Adrenal gland (tissue), 12 donors: ENCODE data around the gene CDH20. TPM values are rescaled to one million over a fixed set of nuclear protein-coding genes. Genes with fewer than 3 reads are reported as not detected.

Experiments used
- DNase-seq, 7 donors: peaks; one replicate each; pipeline ENCODE4 v3.0.0-alpha.2; 2019 to 2020
- H3K27ac ChIP-seq, 5 donors: fragments of 200-600 bp; sonication (generic) in 4 of 5; 1 replicate in 3 of 5; 2 replicates in 2 of 5; pipeline versions ENCODE4 v1.5.1 to v1.8.0; 2016 to 2020; ENCODE audit warnings: mild to moderate bottlenecking in 1 of 5
- H3K27me3 ChIP-seq: fragments of 200-600 bp; 2 replicates; pipeline ENCODE4 v1.8.0; 2021
- H3K36me3 ChIP-seq, 2 donors: fragments of 200-600 bp; replicated peaks in 1 of 2; 1 replicate in 1 of 2; 2 replicates in 1 of 2; pipeline versions ENCODE4 v1.5.1 to v1.8.0; 2018 to 2022
- H3K4me1 ChIP-seq, 2 donors: fragments of 200-600 bp; replicated peaks in 1 of 2; 1 replicate in 1 of 2; 2 replicates in 1 of 2; pipeline versions ENCODE4 v1.5.1 to v1.8.0; 2018 to 2021
- H3K4me3 ChIP-seq, 4 donors: fragments of 200-600 bp; sonication (generic) in 3 of 4; one replicate each; pipeline ENCODE4 v1.5.1; 2016 to 2018
- H3K9me3 ChIP-seq, 3 donors: fragments of 200-600 bp; sonication (generic) in 1 of 3; replicated peaks in 1 of 3; 1 replicate in 2 of 3; 2 replicates in 1 of 3; pipeline versions ENCODE4 v1.5.1 to v1.8.0; 2016 to 2021
- POLR2A ChIP-seq, 2 donors: fragments of 450-650 bp; IDR thresholded peaks; one replicate each; pipeline ENCODE4 v1.6.1; 2017; ENCODE audit warnings: antibody characterized with exemption in 2 of 2, mild to moderate bottlenecking in 2 of 2, moderate library complexity in 1 of 2
- WGBS, 4 donors: extraction: QIAGEN DNeasy Blood & Tissue Kit in 2 of 4; methylation state at CpG; one replicate each; pipeline versions ENCODE4 v1.1.5 to v1.1.7; 2013 to 2017; 5-methylcytosine and 5-hydroxymethylcytosine counted together
- intact Hi-C, 2 donors: fragments of 100-400 bp; cut with DNase I; formaldehyde crosslinking; loops; one replicate each; pipeline versions ENCODE4 v1.14.1 to v1.15.0; 2022 to 2023
- polyA plus RNA-seq, 3 donors: library from polyadenylated mRNA; stranded (reverse); fragments of 200-250 nt in 2 of 3; fragments of 350-450 nt in 1 of 3; fragmentation: Illumina TruSeq in 1 of 3; extraction: RNeasy Lipid Tissue Mini Kit (QIAGEN cat#74804) in 1 of 3; gene quantifications; one replicate each; pipeline ENCODE4 v1.2.3, GENCODE V29; 2013 to 2014
- total RNA-seq, 9 donors: library from RNA; depleted of rRNA in 4 of 9; stranded (reverse); fragments of >200 nt in 4 of 9; fragments of 120-200 nt in 1 of 9; fragmentation: NEBNext Ultra II Directional in 1 of 9; extraction: Animal tissue kit (Norgen Biotek cat#: 25700) in 1 of 9; gene quantifications; one replicate each; pipeline versions ENCODE4 v1.1.0 to v1.2.4, GENCODE V29; 2013 to 2023
- TF ChIP-seq, protein P1 (sequence below), 6 experiments: fragments of 450-650 bp in 4 of 6; fragments of 200-600 bp in 2 of 6; sonication (generic) in 1 of 6; IDR thresholded peaks; 1 replicate in 5 of 6; 2 replicates in 1 of 6; pipeline versions ENCODE4 v1.5.1 to v1.8.0; 2016 to 2021; ENCODE audit warnings: antibody characterized with exemption in 6 of 6, mild to moderate bottlenecking in 2 of 6, moderate library complexity in 1 of 6
- donor health status: healthy with polysubstance abuse.
- donor health status: Bipolar disorder and iron deficiency.
- donor health status: DM: yes; HTN: yes; CAD: no.
- donor health status: DM: no; HTN: no; CAD: no.
- donor health status: DM: no; HTN: no; CAD: no.
- donor health status: DM: yes; HTN: yes; CAD: no.

Gene CDH20
- total and polyA plus RNA-seq, 12 donors, result 0.07 to 11.6 (median 0.29) TPM; not detected in 2

DNA sequence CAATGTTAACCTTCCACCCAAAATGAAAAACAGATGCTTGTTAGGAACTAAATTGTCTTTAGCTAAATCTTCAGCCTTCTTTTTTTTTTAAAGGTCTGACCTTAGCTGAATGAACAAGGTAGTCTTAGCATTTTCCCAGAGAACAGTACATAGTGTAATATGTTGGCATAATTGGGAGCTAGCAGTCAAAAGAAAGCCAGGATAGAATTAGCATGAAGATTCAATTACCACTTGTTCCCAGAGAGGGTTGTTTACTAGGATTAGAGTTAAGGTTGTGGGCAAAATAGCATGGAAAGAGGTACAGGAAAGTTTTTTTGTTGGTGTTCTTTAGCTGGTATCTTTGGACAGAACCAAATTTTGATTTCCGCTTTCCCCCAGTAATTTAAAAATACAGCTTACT lies 6.9 kb downstream of the CDH20 start:
- TF ChIP-seq, protein P1, sequence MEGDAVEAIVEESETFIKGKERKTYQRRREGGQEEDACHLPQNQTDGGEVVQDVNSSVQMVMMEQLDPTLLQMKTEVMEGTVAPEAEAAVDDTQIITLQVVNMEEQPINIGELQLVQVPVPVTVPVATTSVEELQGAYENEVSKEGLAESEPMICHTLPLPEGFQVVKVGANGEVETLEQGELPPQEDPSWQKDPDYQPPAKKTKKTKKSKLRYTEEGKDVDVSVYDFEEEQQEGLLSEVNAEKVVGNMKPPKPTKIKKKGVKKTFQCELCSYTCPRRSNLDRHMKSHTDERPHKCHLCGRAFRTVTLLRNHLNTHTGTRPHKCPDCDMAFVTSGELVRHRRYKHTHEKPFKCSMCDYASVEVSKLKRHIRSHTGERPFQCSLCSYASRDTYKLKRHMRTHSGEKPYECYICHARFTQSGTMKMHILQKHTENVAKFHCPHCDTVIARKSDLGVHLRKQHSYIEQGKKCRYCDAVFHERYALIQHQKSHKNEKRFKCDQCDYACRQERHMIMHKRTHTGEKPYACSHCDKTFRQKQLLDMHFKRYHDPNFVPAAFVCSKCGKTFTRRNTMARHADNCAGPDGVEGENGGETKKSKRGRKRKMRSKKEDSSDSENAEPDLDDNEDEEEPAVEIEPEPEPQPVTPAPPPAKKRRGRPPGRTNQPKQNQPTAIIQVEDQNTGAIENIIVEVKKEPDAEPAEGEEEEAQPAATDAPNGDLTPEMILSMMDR (IDR thresholded peaks at IDR 0.05), result no peak
- TF ChIP-seq POLR2A (IDR thresholded peaks at IDR 0.05), result no peak
- Histone ChIP-seq H3K27me3 (no peaks in the 10 kb centered on the region), H3K27ac (no peak overlapping the region), H3K4me1 (no peaks in the 10 kb centered on the region), H3K4me3 (no peak overlapping the region), H3K9me3 (no peaks in the 10 kb centered on the region), H3K36me3 (no peaks in the 10 kb centered on the region)
- WGBS, 4 donors, result 0 to 4% (median 2%) methylated on average over 1 of the region's 1 CpG
- DNase-seq, result no peak
- intact Hi-C loops, result no loop called here

DNA sequence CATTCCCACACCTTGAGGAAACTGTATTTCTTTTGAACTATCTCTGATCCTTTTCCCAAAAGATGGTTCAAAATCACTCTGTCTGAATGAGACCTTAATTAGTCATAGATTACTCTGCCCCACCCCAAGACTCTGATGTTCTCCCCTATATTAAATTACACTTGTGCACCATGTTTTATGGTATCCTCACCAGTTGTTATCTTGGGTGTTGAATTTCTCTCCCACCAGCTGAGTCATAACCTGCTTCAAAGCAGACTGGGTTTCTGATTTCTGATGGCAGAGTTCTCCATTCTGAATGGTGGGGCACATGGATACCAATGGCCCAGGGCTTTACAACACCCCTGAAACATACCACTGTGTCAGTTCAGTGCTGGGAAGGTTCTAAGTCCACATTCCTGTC lies 15.0 kb downstream of the CDH20 start:
- Histone ChIP-seq H3K36me3 (no peaks in the 10 kb centered on the region), H3K27me3 (no peaks in the 10 kb centered on the region), H3K9me3 (no peaks in the 10 kb centered on the region), H3K27ac (no peak overlapping the region), H3K4me3 (no peak overlapping the region), H3K4me1 (no peaks in the 10 kb centered on the region)
- TF ChIP-seq, protein P1 (IDR thresholded peaks at IDR 0.05), result no peak
- TF ChIP-seq POLR2A (IDR thresholded peaks at IDR 0.05), result no peak
- no peak for DNase-seq
- intact Hi-C loops, result no loop called here

DNA sequence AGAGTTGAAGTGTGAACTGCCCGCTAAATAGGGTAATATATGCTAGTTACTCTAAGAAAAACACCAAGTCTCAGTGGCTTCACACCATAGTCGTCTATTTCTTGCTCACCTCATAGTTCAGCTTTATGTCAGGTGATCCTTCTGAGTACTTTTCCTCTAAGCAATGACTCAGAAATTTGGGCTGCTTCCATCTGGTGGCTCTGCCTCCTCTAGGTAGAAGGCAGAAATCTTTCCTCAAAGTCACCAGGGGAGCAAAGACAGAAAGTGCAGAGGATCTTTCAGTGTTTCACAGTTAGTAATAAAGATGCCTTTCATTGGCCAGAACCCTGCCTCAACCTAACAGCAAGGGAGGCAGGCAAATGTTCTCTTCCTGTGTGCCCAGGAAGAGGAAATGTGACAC lies 17.3 kb downstream of the CDH20 start:
- Histone ChIP-seq H3K4me3 (no peak overlapping the region), H3K4me1 (no peaks in the 10 kb centered on the region), H3K36me3 (no peaks in the 10 kb centered on the region), H3K27ac (no peak overlapping the region), H3K27me3 (no peaks in the 10 kb centered on the region), H3K9me3 (no peaks in the 10 kb centered on the region)
- no peak for TF ChIP-seq POLR2A (IDR thresholded peaks at IDR 0.05)
- TF ChIP-seq, protein P1 (IDR thresholded peaks at IDR 0.05), result no peak
- DNase-seq, result no peak
- 73 to 83% (median 77%) methylated on average over 2 of the region's 2 CpGs for WGBS, 4 donors
- intact Hi-C loops, result no loop called here

DNA sequence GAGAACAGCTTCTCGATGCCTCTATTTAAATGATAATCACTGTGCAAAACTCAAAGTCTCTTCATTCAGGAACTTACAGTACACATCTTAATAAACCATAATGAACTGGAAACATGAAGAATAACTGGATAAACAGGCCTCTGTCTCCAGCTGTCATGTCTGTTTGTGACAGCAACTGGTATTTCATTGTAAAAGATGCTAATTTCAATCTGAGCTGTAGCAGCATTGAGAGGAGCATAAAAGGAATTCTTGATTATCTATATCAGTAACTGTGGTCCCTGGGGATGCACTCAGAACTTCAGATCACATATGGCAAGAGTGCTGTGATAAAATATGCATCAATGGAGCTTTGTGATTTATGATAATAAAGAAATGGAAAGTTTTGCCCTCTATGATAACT lies 18.8 kb downstream of the CDH20 start:
- WGBS, 4 donors, result 80 to 89% (median 84%) methylated on average over 1 of the region's 1 CpG
- no peak for TF ChIP-seq POLR2A (IDR thresholded peaks at IDR 0.05)
- TF ChIP-seq, protein P1 (IDR thresholded peaks at IDR 0.05), result no peak
- no peaks in the 10 kb centered on the region for H3K4me1 ChIP-seq
- no peak overlapping the region for H3K4me3 ChIP-seq
- H3K27ac ChIP-seq, result no peak overlapping the region
- no peaks in the 10 kb centered on the region for H3K9me3 ChIP-seq
- no peaks in the 10 kb centered on the region for H3K27me3 ChIP-seq
- intact Hi-C loops, result no loop called here
- no peaks in the 10 kb centered on the region for H3K36me3 ChIP-seq
- no peak for DNase-seq
